Measurements from ENCODE around the gene OSBPL8. TPM values are rescaled to one million over a fixed set of nuclear protein-coding genes. Genes with fewer than 3 reads are reported as not detected.

OSBPL8 gene
- total and polyA plus RNA-seq, 2 of the 8 experiments (the other 6 are each of a cell fraction or from before 2014, with no cell fraction given), result 10.9 to 81.1 TPM

DNA sequence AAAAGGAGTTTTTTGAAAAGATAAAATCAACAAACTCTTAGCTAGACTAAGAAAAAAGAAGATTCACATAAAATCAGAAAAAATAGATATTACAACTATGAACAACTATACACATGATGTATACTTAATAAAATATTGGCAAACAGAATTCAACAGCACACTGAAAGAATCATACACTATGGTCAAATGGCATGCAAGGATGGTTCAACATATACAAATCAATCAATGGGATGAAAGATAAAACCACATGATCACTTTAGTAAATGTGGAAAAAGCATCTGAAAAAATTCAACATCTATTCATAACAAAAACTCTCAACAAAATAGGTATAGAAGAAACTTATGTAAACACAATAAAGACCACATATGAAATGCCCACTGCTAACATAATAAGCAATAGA lies 126.8 kb downstream of the OSBPL8 start (continued):
- TF ChIP-seq CBX5 (IDR thresholded peaks at IDR 0.05; ENCODE audit: low read depth, low read length), result no peak
- no peak for TF ChIP-seq RNF2 (IDR thresholded peaks at IDR 0.05; ENCODE audit: borderline replicate concordance, low read depth, low read length, missing control alignments, poor library complexity, severe bottlenecking)

All from H1 (cell line).